NT2/D1 (cell line): Measurements from ENCODE around the gene LRRN3.

Experiments
- SUZ12 ChIP-seq: IDR thresholded peaks from 2 replicates; pipeline ENCODE4 v1.6.1; 2011; ENCODE audit not compliant: insufficient read length, insufficient read depth; ENCODE audit errors: extremely low read depth
- YY1 ChIP-seq: IDR thresholded peaks from 2 replicates; pipeline ENCODE4 v1.6.1; 2011; ENCODE audit not compliant: insufficient read length, insufficient read depth
- ZNF274 ChIP-seq: IDR thresholded peaks from 2 replicates; pipeline ENCODE4 v1.6.1; 2011; ENCODE audit warnings: mild to moderate bottlenecking, low read depth, low read length

GRCh38 chr7:111173528-111173927 is 82.6 kb downstream of the LRRN3 start:
- TF ChIP-seq YY1 (no peak), SUZ12 (no peak), ZNF274 (no peak)
